Activated CD8-positive, alpha-beta memory T cell treated with anti-CD3 and anti-CD28 coated beads for 1 hour (primary cell): ENCODE results near the gene EMX2.

Source experiments
- DNase-seq, 2 donors: peaks; one replicate each; pipeline ENCODE4 v3.0.0-alpha.2; 2020; ENCODE audit warnings: low read depth in 1 of 2; ENCODE audit errors: extremely low read depth in 1 of 2

The EMX2 gene

DNA sequence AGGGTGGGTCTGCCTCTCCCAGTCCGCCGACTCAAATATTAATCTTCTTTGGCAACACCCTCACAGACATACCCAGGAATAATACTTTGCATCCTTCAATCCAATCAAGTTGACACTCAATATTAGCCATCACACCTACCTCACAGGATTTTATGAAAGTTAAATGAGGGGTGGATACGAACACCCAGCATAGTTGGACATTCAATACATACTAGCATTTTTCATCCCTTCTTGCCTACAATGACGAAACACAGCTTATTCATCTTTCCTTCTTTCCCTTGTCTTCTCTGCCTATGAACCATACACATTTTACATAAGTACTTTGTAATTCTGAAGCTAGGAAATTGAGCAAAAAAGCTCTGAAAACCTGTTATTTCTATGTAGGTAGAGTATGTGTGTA, 48.5 kb downstream of the EMX2 start:
- no peak for DNase-seq

DNA sequence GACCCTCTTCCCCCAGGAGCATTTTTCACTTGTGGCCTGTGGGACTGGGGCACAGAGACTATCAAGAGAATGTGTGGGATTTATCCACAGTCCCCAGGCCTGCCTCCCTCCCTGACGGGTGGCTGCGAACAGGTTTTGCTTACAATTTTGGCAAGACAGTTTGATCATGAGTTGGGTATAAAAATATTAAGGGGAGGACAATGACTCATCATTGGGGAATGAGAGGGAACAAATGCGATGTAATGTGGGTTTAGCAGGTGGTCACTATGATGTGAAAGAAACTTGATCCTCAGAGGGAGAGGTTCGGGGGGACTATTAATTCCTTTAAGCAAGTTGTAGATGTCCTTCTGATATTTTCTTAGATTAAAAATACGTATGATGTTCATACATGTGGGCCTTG, 52.2 kb downstream of the EMX2 start:
- DNase-seq = no peak

DNA sequence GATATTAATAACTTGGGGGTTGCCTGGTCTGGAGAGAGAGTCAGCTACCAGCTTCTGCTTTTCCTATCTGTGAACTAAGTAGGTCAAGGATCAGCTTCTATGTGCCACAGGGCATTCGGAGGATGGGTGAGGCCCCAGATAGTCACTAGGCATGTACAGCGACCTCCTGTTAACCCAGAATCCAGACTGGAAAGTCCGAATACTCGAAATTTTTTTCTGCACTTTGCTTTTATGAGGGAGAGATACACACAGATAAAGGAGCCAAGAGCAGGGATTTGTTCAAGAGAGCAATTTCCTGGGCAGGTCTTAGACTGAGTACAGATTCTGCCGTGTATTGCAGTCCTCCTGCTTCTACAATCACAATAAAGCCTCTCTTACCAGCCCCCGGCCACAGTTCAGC, 54.2 kb downstream of the EMX2 start:
- no peak for DNase-seq

DNA sequence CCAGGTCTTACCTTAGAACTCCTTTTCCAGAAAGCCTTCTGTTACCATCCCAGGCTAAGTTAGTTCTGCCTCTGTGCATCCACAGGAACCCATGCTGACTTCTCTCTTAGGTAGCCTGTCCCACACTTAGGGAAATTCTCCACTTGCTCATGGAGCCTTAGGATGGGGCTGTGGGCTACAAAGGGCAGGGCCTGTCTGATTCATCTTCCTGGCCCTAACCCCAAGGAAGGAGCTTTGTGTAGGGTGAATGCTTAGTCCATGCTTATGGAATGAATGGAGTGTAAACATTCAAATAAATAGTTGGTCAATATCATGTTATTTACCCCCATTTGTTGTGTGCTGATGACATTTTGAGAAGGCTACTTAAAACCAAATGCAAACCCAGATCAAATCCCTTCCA, 54.7 kb downstream of the EMX2 start:
- DNase-seq = no peak
